DND-41 (cell line): ENCODE results near the gene SYT6.

Experiments
- EZH2 ChIP-seq: IDR thresholded peaks from 3 replicates; pipeline ENCODE4 v1.6.1; 2012; ENCODE audit warnings: borderline replicate concordance, low read depth, mild to moderate bottlenecking, moderate library complexity, low read length, inconsistent platforms; ENCODE audit not compliant: severe bottlenecking
- TF ChIP-seq, protein P1 (sequence below): IDR thresholded peaks from 2 replicates; pipeline ENCODE4 v1.5.1; 2012; ENCODE audit warnings: borderline replicate concordance, low read length, moderate library complexity, mild to moderate bottlenecking; ENCODE audit not compliant: poor library complexity, severe bottlenecking; ENCODE audit errors: extremely low read depth

DNA sequence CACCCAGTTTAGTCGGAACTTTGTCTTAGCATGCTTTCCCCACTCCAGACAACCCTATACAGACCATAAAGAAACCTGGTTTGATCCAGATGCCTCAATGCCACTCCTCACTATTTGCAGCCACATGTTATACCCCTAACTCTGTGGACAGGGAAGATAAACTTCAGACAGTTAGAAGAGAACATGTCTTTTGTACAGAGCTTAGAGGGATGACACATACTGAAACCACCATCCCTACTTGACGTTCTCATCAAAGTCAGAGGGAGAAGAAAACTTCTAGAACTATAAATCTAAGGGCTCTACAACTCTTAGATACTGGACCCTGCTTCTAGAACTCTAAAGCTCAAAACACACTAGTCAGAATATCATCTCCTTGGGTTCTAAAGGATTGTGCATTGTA, 3.7 kb downstream of the SYT6 start:
- TF ChIP-seq, protein P1, sequence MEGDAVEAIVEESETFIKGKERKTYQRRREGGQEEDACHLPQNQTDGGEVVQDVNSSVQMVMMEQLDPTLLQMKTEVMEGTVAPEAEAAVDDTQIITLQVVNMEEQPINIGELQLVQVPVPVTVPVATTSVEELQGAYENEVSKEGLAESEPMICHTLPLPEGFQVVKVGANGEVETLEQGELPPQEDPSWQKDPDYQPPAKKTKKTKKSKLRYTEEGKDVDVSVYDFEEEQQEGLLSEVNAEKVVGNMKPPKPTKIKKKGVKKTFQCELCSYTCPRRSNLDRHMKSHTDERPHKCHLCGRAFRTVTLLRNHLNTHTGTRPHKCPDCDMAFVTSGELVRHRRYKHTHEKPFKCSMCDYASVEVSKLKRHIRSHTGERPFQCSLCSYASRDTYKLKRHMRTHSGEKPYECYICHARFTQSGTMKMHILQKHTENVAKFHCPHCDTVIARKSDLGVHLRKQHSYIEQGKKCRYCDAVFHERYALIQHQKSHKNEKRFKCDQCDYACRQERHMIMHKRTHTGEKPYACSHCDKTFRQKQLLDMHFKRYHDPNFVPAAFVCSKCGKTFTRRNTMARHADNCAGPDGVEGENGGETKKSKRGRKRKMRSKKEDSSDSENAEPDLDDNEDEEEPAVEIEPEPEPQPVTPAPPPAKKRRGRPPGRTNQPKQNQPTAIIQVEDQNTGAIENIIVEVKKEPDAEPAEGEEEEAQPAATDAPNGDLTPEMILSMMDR = no peak
- TF ChIP-seq EZH2 = no peak
